HL-60 (cell line): ENCODE data around the gene ADD1.

Source experiments
- CTCF ChIP-seq: IDR thresholded peaks from one replicate; pipeline ENCODE4 v1.5.1; 2011; ENCODE audit warnings: low read length, control low read depth, inconsistent platforms; ENCODE audit not compliant: insufficient read depth
- POLR2AphosphoS5 ChIP-seq: IDR thresholded peaks from 2 replicates; pipeline ENCODE4 v1.6.1; 2012; ENCODE audit warnings: low read depth
- REST ChIP-seq: IDR thresholded peaks from 2 replicates; pipeline ENCODE4 v1.6.1; 2012; ENCODE audit warnings: low read depth; ENCODE audit not compliant: insufficient replicate concordance
- SPI1 ChIP-seq: IDR thresholded peaks from 2 replicates; pipeline ENCODE4 v1.6.1; 2012; ENCODE audit warnings: low read depth, mild to moderate bottlenecking, borderline replicate concordance

- TF ChIP-seq SPI1 (no peak), POLR2AphosphoS5 (no peak), CTCF (no peak), REST (no peak)
Measured at GRCh38 chr4:2832309-2832980, 11.2 kb upstream of the ADD1 start.
